ENCODE data around the gene HSF5. TPM values are rescaled to one million over a fixed set of nuclear protein-coding genes. Genes with fewer than 3 reads are reported as not detected.
"Not testable (repeated sequence)": the region's sequence is repeated elsewhere in the genome, so short reads cannot be mapped to it uniquely, and the experiment has no call there.

Gene HSF5
- polyA plus RNA-seq, 1 donor, result 0.05 TPM

DNA sequence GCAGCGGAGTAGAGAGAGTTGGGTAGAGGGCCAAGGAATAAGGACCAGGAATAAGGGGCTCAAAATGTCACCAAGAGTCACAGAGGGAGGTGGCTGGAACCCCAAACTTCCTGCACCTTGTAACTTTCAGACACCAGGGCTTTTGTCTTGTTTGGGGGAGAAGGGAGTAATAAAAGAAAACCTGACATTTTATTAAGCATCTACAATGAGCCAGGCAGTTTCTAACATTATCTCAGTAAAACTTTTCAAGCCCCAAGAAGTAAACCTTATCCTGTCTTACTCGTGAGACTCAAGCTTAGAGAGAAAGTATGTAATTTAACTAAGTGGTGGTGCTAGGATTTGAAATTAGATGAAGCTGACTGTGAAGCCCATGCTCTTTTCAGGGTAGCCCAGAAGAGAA lies 27.1 kb upstream of the HSF5 start:
- DNase-seq, result no peak

DNA sequence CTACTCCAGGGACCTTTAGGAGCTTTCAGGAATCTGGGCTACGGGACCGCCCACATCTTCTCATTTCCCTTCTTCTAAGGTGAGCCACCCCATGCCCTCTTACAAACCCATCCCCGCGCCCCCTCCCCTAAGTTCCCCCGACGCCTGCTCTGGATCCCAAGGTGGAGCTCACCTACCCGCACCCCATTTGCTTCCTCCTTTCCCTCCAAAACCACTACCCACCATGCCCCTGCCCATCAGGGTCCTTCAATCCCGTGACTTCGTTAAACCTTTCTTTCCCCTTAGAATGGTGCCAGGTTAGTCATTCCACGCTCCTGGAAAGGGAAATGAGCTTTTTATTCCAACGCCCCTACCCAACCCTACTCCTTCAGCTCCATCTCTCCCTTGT lies 26.6 kb upstream of the HSF5 start:
- DNase-seq, result no peak

DNA sequence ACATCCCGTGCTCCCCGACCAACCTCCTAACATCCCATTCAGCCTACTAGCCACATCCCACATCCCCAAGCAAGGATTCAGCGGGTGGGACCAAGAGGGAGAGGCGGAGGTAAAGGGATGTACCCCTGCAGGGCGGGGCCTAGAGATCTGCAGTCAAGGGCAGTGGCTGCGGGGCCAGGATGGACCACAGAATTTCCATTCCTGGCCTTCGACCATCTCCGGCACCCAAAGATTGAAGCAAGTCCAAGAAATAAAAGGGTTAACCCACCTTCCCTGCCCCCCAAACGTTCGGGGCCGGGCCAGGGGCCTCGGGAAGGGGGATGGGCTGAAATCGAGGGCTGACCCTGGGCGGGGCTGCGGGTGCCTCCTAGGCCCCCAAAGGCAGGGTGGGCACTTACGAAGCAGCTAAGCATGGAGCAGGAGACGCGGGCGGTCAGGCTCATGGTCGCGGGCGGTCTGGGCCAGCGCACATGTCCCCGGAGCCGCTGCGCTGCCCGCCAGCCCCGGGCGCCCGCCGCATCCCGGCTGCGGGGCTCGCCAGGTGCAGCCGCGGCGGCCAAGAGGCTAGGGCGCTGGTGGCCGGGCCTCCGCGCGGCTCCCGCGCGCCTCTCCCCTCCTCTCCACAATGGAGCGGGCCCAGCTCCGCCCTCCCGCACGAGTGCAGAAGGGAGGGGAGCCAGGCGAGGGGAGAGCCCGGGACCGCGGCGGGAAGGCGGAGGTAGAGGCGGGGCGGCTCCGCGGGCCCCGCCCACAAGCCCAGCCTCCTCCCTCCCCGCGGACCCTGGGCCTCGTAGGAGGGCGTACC lies 26.0 kb upstream of the HSF5 start, which contains the start of gene MTMR4:
Gene MTMR4, minus strand, starts transcription at position 674 of the 805 bp plus-strand sequence. Its CDS starts 231 bp downstream, at position 443.
- DNase-seq, result peak; percentile 88

DNA sequence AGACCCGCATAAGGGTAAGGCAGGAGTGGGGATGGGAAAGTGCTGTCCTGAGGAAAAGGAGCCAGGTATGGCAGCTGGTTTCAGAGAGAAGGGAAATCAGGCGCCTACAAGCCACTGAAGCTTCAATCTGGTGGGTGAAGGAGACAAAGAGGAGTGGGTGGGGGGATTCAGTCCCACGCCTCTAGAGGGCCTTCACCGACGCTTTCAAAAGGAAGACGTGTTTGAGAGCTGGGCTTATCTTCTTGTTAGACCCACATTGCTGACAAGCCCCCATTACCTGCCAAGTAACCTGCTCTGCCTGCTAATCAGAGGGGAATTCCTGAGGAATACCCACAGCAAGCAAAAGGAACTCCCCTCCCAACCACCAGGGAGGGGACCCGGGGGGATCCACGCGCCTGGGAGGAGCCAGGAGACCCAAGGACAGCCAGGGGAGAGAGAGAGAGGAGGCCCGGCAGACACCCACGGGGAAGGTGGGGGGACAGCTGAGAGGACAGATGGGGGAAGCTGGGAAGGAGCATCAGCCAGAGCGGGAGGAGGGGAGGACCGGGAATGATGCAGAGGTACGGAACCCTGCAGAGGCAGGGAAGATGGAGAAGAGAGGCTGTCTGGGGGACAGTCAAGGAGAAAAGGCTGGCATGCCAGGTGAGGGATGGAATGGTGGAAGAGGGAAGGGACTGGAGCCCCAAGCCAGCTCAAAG lies 25.2 kb upstream of the HSF5 start:
- no peak for DNase-seq

DNA sequence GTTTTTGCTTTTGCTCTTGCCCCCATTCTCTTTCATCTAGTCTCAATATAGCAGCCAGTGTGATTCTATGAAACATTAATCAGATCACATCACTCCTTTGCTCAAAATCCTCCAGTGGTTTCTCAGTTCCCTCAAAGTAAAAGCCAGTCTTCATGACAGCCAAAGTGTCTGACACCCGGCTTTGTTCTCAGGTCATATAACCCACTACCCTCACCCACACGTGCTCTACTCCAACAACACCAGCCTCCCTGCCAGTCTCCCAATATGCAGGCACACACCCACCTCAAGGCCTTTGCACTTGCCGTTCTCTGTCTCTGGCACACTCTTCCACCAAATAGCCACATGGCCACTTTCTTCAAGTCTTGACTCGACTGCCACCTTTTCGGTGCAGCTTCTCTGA lies 21.9 kb upstream of the HSF5 start:
- DNase-seq, result no peak

DNA sequence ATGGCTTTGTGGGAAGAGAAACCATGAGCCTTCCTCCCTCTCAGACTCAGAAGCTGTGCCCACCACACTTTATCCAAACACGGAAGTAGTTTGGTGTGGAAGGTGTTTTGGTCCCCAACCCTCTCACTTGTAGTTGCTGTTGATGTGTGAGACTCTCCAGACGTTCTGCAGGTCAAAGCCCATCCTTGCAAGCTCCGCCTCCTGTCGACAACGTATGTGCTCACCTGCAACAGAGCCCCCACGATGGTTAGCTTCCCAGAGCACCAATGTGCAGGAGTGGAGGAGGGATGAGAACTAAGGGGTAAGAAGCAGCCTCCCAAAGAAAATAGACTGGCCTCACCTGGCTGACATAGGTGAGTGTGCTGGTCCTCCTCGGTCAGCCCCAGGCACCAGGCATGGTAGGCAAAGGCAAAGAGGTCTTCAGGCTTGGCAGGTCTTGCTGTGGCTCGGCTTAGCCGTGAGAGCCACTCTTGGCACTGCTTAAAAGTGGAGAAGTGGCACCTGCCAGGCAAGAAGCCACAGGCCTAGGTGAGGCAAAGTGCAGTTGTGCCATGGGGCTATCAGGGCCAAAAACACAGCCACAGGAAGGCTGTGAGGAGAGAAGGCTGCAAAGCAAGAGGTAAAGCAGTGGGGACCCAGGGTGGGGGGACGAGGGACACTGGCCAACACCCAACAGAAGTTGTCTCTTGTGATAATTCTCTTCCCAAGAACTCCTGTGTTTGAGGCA lies 20.3 kb upstream of the HSF5 start:
- no peak for DNase-seq

DNA sequence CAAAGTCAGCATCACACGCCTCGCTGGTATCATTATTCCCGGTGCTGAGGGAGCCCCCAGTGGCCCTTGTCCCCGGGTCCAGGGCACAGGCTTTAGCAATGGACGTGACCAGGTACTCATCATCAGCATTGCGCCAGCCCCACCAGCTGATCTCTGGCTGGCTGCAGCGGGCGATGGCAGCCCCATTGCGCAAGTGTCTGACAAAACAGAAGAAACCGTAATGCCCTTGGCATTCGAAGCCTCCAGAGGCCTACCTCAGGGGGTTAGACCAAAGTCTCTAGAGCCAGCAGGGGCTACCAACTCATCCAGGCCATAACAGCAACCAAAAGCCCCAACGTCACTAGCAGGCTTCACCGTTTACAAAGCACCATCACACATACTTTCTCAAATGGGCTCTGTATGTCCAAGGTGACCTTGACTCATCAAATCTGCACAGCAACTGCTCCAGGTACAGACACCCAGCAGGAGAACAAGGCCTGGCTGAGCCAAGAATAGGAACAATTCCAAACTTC lies 19.0 kb upstream of the HSF5 start:
- DNase-seq, result no peak

DNA sequence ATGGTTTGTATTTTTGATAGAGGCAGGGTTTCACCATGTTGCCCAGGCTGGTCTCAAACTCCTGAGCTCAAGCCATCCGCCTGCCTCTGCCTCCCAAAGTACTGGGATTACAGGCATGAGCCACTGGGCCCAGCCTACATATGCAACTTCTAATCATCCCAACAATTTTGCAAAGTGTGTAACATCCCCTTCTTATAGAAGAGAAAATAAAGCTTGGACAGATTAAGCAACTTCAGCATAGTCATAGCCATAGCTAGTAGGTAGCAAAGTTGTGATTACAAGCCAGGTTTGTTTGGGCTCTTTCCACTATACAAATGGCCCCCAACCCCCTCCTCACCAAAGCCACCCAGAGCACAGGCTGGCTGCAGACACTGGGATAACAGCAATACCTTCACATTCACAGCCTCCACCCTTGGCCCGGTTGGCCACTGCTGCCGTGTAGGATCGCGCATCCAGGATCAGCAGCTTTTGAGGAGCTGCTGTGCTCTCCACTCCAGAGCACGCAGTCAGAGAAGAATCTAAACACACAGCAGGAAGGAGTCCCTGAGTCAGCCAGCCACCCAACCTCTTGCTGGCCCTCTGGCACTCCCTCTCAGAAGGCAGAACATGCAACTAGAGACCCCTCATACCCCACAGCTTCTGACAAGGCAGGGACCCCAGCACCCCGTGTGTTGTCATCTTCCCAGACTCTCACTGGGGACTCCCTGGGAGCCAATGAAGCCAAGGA lies 18.3 kb upstream of the HSF5 start:
- DNase-seq, result no peak

DNA sequence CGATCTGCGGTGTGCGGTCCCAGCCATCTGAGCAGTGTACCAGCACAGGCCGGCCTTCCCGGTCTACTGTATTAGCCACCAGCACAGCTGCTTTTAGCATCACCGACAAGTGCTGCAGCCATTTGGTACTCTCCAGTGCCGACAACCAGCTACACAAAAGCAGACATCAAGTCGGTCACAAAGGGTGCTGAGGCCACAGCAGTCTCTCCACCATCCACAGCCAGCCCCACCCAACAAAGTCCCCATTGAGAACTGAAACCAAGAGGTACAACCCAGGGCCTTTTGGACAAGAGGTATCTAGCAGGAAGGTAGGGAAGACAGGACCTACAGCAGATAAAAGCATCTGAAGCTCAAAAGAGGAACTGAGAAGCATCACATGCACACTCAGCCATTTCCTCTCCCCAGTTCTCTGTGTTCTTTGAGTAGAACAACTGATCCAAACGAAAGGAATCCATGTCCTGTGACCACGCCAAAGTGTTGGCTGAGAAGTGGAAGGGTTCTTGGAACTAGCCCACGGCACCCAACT lies 16.7 kb upstream of the HSF5 start:
- no peak for DNase-seq

DNA sequence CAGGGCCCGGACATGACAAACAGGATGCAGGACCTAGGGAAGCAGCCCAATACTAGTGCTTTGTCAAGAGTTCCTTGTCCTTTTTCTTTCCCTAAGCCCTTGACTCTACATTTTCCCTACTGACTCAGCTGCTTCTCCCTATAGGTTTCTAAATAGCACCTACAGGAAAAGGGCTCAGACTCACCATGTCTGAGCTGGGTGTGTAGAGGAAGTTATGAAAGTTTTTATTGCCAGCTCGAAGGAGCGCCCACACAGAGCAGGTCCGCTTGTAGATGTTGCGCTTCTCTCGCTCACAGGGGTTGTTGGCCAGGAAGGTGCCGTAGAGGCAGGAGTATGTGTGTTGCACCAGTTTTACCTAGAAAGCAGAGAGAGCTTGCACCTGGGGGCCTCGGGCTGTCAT lies 15.7 kb upstream of the HSF5 start:
- no peak for DNase-seq

DNA sequence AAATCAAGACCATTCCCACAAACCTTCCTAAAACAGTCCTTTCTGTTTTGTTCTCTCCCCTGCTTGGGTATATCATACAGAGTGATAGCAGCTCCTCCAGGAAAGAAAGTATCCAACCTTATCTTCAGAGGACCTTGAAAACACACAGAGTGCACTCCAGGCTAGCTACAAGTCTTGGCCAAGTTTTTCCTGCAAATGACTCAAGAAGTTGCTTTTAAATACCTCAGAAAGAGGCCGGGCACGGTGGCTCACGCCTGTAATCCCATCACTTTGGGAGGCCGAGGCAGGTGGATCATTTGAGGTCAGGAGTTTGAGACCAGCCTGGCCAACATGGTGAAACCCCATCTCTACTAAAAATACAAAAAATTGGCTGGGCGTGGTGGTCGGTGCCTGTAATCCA lies 14.9 kb upstream of the HSF5 start:
- not testable (repeated sequence) for DNase-seq

DNA sequence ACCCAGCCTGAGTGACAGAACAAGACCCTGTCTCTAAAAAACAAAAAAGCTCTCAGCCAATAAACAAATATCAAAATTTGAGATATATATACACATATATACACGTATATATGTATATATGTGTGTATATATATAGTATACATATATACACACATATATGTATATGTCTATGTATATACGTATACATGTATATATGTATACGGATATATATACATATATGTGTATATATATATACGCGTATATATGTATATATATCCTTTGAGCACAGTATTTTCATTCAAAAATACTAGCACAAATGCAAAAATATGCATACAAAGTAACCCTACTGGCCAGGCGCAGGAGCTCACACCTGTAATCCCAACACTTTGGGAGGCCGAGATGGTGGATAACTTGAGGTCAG lies 13.2 kb upstream of the HSF5 start:
- no peak for DNase-seq

DNA sequence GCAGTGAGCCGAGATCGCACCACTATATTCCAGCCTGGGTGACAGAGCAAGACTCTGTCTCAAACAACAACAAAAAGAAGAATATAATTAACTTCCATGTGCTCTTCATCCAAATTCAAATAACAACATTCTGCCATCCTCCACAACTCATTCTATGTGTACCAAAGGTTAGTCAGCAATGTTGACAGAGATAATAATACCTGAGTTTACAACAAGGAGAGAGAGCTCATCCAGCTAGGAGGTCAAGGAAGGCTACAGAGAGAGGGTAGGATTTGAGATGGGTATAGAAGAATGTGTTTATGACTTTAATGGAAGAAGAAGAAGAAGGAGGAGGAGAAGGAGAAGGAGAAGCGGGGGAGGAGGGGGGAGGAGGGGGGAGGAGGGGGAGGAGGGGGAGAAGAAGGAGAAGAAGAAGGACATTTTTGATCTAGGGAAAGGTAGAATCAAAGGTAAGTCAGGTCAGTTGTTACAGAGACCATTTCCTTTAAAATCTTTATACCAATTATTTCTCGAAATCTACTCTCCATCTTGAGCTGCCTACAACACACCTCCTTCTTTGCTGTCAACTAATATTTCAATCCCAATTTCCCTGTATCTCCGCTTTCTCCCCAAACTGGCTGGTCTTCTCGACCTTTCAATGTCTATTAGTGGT lies 10.1 kb upstream of the HSF5 start:
- DNase-seq, result no peak

DNA sequence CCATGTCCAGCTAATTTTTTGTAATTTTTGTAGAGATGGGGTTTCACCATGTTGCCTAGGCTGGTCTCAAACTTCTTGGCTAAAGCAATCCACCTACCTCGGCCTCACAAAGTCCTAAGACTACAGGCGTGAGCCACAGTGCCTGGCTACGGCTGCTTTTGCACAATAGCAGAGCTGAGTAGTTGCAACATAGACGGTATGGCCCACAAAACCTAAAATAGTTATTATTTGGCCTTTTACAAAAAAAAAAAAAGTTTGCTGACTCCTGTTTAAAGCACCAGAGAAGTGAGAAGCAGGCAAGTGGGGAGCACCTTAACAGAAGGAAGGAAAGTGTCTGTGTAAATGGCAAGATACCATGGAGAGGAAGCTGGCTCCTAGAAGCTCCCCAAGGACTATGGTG lies 5.3 kb upstream of the HSF5 start:
- DNase-seq, result no peak

DNA sequence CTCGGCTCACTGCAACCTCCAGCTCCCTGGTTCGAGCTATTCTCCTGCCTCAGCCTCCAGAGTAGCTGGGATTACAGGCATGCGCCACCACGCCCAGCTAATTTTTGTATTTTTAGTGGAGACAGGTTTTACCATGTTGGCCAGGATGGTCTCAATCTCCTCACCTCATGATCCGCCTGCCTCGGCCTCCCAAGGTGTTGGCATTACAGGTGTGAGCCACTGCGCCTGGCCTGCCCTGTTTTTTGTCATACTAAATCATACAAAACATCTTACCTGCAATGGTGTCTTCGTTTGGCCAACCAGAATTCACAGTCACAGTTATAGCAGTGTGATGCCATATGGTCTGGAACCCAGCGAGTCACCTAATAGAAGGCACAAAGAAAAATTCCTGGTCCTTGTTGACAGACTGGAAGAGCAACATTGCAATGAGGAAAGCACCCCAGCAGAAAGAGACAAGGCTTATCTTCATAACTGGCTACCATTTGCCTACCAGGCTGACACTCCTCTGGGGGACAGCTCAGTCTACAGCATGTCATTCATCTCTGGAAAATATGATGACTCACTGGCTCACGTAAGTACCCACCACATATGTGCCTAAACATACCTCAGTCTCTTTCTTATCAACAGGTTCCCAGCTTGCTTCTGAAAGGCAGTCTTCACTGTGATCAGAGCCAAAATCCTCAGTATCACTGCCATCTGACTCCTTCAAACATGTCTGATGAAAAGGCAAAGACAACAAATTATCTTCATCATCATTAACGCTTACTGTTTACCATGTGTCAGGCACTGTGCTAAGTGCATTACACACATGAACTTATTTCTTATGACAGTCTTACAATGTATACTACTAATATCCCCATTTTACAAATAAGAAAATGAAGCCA lies 4.3 kb upstream of the HSF5 start:
- DNase-seq, result no peak

DNA sequence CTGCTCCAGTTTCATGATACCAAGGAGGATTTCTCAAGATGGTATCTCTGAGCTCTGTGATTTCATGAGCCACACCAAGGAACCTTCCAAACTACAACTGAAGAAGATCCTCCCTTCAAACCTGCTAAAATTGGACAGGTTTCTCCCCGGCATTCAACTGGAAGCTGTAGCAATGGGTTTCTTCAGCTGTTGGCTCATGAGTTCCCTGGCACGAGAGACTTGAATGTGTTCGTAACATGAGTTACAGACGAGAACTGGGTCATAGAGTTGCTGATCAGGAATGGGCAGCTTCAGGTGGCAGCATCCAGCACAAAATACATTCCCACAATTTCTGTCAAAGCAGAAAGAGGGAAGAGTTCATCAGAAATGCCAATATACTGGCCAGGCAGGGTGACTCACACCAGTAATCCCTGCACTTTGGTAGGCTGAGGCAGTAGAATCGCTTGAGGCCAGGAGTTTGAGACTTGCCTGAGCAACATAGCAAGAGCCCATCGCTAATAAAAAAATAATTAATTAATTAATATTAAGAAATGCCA lies 3.4 kb upstream of the HSF5 start:
- no peak for DNase-seq

DNA sequence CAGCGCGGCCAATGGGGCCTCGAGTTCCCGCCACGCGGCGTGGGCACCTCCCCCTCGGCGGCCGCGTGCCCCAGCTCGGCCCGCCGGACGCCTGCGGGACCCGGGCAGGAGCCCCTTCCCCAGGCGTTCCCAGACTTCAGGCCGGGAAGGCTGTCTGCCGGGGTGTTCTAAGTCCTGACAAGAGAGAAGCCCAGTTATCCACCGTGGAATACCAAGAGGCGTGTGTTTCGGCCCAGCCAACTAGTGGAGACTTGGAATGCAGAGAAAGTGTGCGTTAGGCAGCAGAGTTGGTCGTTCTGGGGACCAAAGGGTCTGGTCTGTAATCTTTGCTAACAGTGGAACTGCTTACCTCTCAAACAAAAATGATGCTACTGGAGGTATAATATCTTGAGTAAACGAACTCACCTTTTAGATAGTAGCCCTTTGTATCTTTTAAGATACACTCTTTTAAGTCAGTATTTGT lies 251 bp upstream of the HSF5 start:
- no peak for DNase-seq

DNA sequence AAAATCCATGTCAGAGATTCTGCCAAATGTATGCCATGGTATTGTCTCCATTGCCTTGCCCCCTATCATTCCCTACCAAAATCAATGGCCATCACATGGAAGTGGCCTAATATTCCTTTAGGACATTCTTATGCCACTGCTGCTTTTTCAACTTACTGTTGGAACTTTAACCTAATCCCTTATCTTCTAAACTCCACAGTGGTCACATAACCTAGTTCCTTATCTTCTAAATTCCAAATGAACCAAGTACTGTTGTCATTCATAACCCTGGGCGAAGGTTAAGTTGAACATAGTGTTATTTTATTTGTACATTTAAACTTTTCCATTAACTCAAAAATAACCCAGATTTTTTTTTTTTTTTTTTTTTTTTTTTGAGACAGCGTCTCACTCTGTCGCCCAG lies 3.6 kb downstream of the HSF5 start:
- DNase-seq, result no peak

DNA sequence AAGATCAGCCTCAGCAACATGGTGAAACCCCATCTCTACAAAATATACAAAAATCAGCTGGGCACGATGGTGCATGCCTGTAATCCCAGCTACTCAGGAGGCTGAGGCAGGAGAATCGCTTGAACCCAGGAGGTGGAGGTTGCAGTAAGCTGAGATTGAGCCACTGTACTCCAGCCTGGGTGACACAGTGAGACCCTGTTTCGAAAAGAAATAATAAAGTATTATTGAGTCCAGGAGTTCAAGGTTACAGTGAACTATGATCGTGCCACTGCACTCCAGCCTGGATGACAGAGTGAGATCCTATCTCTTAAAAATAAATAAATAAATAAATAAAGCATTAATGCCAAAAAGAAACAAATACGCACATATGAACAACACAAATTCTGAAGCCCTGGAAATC lies 6.4 kb downstream of the HSF5 start:
- not testable (repeated sequence) for DNase-seq

DNA sequence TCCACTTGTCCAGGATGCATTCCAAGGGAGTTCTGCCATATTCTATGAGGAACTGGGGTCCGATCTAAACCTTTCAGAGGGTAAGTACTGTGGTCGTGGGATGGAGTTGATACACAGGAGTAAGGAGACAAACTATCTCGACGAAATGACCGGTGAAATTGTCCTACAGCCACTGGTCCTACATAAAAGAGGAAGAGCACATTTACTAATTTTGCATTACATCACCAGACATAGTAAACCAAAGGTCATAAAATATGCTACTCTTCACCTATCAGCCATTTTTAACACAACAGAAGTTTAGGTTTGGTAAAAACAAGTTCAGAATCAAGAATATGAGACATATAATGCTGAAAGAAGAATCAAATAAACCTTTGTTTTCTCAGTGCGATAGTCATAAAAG lies 8.1 kb downstream of the HSF5 start:
- no peak for DNase-seq
